GM21367 (cell line): ENCODE results near the gene GLYATL1B.
"Not testable (repeated sequence)": the region's sequence is repeated elsewhere in the genome, so short reads cannot be mapped to it uniquely, and the experiment has no call there.

Experiments
- ATAC-seq: cut with Tn5 transposase; IDR thresholded peaks from one replicate; pipeline ENCODE4 v1.9.1; 2021; ENCODE audit not compliant: unreplicated experiment

GLYATL1B gene

GRCh38 chr11:59095972-59096575 lies 10.0 kb downstream of the GLYATL1B start:
- ATAC-seq: not testable (repeated sequence)

- peak; percentile 32 for ATAC-seq
Measured at GRCh38 chr11:59097113-59097708, 11.1 kb downstream of the GLYATL1B start.

- ATAC-seq: peak; percentile 27
Measured at GRCh38 chr11:59097938-59098337, 11.8 kb downstream of the GLYATL1B start.

- ATAC-seq: peak; percentile 68
Measured at GRCh38 chr11:59102259-59102765, 16.2 kb downstream of the GLYATL1B start.

GRCh38 chr11:59106363-59107336 lies 20.5 kb downstream of the GLYATL1B start, which contains the start of gene FAM111B:
FAM111B (plus strand) TSS chr11:59107237; CDS start chr11:59109626, 2,389 bp downstream.
- ATAC-seq: peak; percentile 56

- peak; percentile 30 for ATAC-seq
Measured at GRCh38 chr11:59107721-59108120, 21.6 kb downstream of the GLYATL1B start.

GRCh38 chr11:59112494-59112893 lies 26.4 kb downstream of the GLYATL1B start:
- no peak for ATAC-seq

GRCh38 chr11:59114344-59114743 lies 28.2 kb downstream of the GLYATL1B start:
- no peak for ATAC-seq

GRCh38 chr11:59115553-59115952 lies 29.4 kb downstream of the GLYATL1B start:
- no peak for ATAC-seq

- no peak for ATAC-seq
Measured at GRCh38 chr11:59117774-59118173, 31.7 kb downstream of the GLYATL1B start.

- no peak for ATAC-seq
Measured at GRCh38 chr11:59119826-59120225, 33.7 kb downstream of the GLYATL1B start.

GRCh38 chr11:59135648-59136461 lies 49.7 kb downstream of the GLYATL1B start:
- ATAC-seq: peak; percentile 96

GRCh38 chr11:59136551-59136950 lies 50.4 kb downstream of the GLYATL1B start:
- not testable (repeated sequence) for ATAC-seq

- ATAC-seq: no peak
Measured at GRCh38 chr11:59137190-59137589, 51.1 kb downstream of the GLYATL1B start.

- ATAC-seq: no peak
Measured at GRCh38 chr11:59138643-59139042, 52.5 kb downstream of the GLYATL1B start.

GRCh38 chr11:59141191-59141590 lies 55.1 kb downstream of the GLYATL1B start:
- ATAC-seq: no peak

GRCh38 chr11:59141673-59142460 lies 55.8 kb downstream of the GLYATL1B start:
- ATAC-seq: no peak

GRCh38 chr11:59142530-59143507 lies 56.7 kb downstream of the GLYATL1B start, which contains the start of gene FAM111A:
FAM111A (plus strand) TSS chr11:59142856; CDS start chr11:59148873, 6,017 bp downstream.
- ATAC-seq: peak; percentile 42
